ENCODE measurements around the gene CPTP. TPM values are rescaled to one million over a fixed set of nuclear protein-coding genes. Genes with fewer than 3 reads are reported as not detected.
A peak's percentile ranks its signal among the peaks of the same experiment; 100 is the strongest.

The CPTP gene
- total RNA-seq, 1 experiment from 2014 or later, result 22.5 TPM

- in situ Hi-C loops (cut with HindIII; ENCODE audit: low sequenced_read_pairs), result loop anchor here (10.0 kb wide), 2 partner anchors 62 to 192 kb away; partner anchors contain the start of gene VWA1
- no peak for DNase-seq (ENCODE audit: low spot score)
Measured at GRCh38 chr1:1373051-1373814, 48.6 kb downstream of the CPTP start.

GRCh38 chr1:1373815-1374588, 49.4 kb downstream of the CPTP start:
- in situ Hi-C loops (cut with HindIII; ENCODE audit: low sequenced_read_pairs), result loop anchor here (10.0 kb wide), 2 partner anchors 61 to 191 kb away; partner anchors contain the start of gene VWA1

GRCh38 chr1:1374589-1374928, 50.0 kb downstream of the CPTP start:
- no peak for DNase-seq (ENCODE audit: low spot score)

More at GRCh38 chr1:1373815-1374588, 49.4 kb downstream of the CPTP start:
- no peak for DNase-seq (ENCODE audit: low spot score)

GRCh38 chr1:1374929-1375662, 50.5 kb downstream of the CPTP start, which contains the start of gene AURKAIP1:
Gene AURKAIP1, minus strand, starts transcription at chr1:1375207. Its CDS starts 451 bp downstream, at chr1:1374756.
- peak; percentile 100 for DNase-seq (ENCODE audit: low spot score)
- in situ Hi-C loops (cut with HindIII; ENCODE audit: low sequenced_read_pairs), result loop anchor here (10.0 kb wide), 2 partner anchors 60 to 190 kb away; partner anchors contain the start of gene VWA1

More at GRCh38 chr1:1374589-1374928, 50.0 kb downstream of the CPTP start:
- in situ Hi-C loops (cut with HindIII; ENCODE audit: low sequenced_read_pairs), result loop anchor here (10.0 kb wide), 2 partner anchors 60 to 190 kb away; partner anchors contain the start of gene VWA1

GRCh38 chr1:1376551-1377226, 52.1 kb downstream of the CPTP start:
- in situ Hi-C loops (cut with HindIII; ENCODE audit: low sequenced_read_pairs), result loop anchor here (10.0 kb wide), 2 partner anchors 58 to 188 kb away; partner anchors contain the start of gene VWA1

GRCh38 chr1:1377540-1378205, 53.1 kb downstream of the CPTP start:
- in situ Hi-C loops (cut with HindIII; ENCODE audit: low sequenced_read_pairs), result loop anchor here (10.0 kb wide), 2 partner anchors 57 to 187 kb away; partner anchors contain the start of gene VWA1
- no peak for DNase-seq (ENCODE audit: low spot score)

More at GRCh38 chr1:1376551-1377226, 52.1 kb downstream of the CPTP start:
- no peak for DNase-seq (ENCODE audit: low spot score)

Other genes starting within 250 kb of the CPTP start
- 11.9 and 17.1 TPM in 2 replicates for gene C1orf159, start 208.7 kb upstream of the CPTP start, total RNA-seq (2014; rRNA removed; shearing (Covaris generic))
- gene TTLL10, start 150.9 kb upstream of the CPTP start, total RNA-seq (2014; rRNA removed; shearing (Covaris generic)), result not detected in 2 replicates
- gene TNFRSF18, start 118.2 kb upstream of the CPTP start, total RNA-seq (2014; rRNA removed; shearing (Covaris generic)), result 1.2 TPM in 1 of 2 replicates, not detected in the other
- not detected in 2 replicates for gene TNFRSF4, start 110.6 kb upstream of the CPTP start, total RNA-seq (2014; rRNA removed; shearing (Covaris generic))
- gene SDF4, start 92.8 kb upstream of the CPTP start, total RNA-seq (2014; rRNA removed; shearing (Covaris generic)), result 92.4 and 99.1 TPM in 2 replicates
- gene B3GALT6, start 92.6 kb upstream of the CPTP start, total RNA-seq (2014; rRNA removed; shearing (Covaris generic)), result 38.4 and 44.3 TPM in 2 replicates
- 5.1 and 13.3 TPM in 2 replicates for gene C1QTNF12, start 78.1 kb upstream of the CPTP start, total RNA-seq (2014; rRNA removed; shearing (Covaris generic))
- gene UBE2J2, start 50.9 kb upstream of the CPTP start, total RNA-seq (2014; rRNA removed; shearing (Covaris generic)), result 88.4 and 102 TPM in 2 replicates
- 0.71 and 1.2 TPM in 2 replicates for gene SCNN1D, start 44.4 kb upstream of the CPTP start, total RNA-seq (2014; rRNA removed; shearing (Covaris generic))
- gene ACAP3, start 16.9 kb upstream of the CPTP start, total RNA-seq (2014; rRNA removed; shearing (Covaris generic)), result 23.6 and 33.8 TPM in 2 replicates
- 66.7 and 84.9 TPM in 2 replicates for gene PUSL1, start 16.2 kb upstream of the CPTP start, total RNA-seq (2014; rRNA removed; shearing (Covaris generic))
- 107 and 109 TPM in 2 replicates for gene INTS11, start 142 bp upstream of the CPTP start, total RNA-seq (2014; rRNA removed; shearing (Covaris generic))
- gene TAS1R3, start 6.5 kb downstream of the CPTP start, total RNA-seq (2014; rRNA removed; shearing (Covaris generic)), result 0.14 TPM in 1 of 2 replicates, not detected in the other
- gene DVL1, start 24.6 kb downstream of the CPTP start, total RNA-seq (2014; rRNA removed; shearing (Covaris generic)), result 66.4 and 70.2 TPM in 2 replicates
- 23.0 and 26.7 TPM in 2 replicates for gene MXRA8, start 33.8 kb downstream of the CPTP start, total RNA-seq (2014; rRNA removed; shearing (Covaris generic))
- 210 and 263 TPM in 2 replicates for gene AURKAIP1, start 50.4 kb downstream of the CPTP start, total RNA-seq (2014; rRNA removed; shearing (Covaris generic))
- 79.4 and 105 TPM in 2 replicates for gene CCNL2, start 74.5 kb downstream of the CPTP start, total RNA-seq (2014; rRNA removed; shearing (Covaris generic))
- gene MRPL20, start 82.5 kb downstream of the CPTP start, total RNA-seq (2014; rRNA removed; shearing (Covaris generic)), result 60.9 and 75.0 TPM in 2 replicates
- 0.43 and 0.54 TPM in 2 replicates for gene ANKRD65, start 96.5 kb downstream of the CPTP start, total RNA-seq (2014; rRNA removed; shearing (Covaris generic))
- gene VWA1, start 110.9 kb downstream of the CPTP start, total RNA-seq (2014; rRNA removed; shearing (Covaris generic)), result 20.3 and 26.8 TPM in 2 replicates
- 0.14 TPM in 1 of 2 replicates, not detected in the other for gene ATAD3C, start 124.9 kb downstream of the CPTP start, total RNA-seq (2014; rRNA removed; shearing (Covaris generic))
- 73.1 and 102 TPM in 2 replicates for gene ATAD3B, start 147.0 kb downstream of the CPTP start, total RNA-seq (2014; rRNA removed; shearing (Covaris generic))
- gene ATAD3A, start 187.4 kb downstream of the CPTP start, total RNA-seq (2014; rRNA removed; shearing (Covaris generic)), result 88.6 and 111 TPM in 2 replicates
- gene TMEM240, start 215.8 kb downstream of the CPTP start, total RNA-seq (2014; rRNA removed; shearing (Covaris generic)), result 1.1 TPM in 1 of 2 replicates, not detected in the other

All from G401 (cell line).